GM23338 (cell line): ENCODE measurements around the gene FASTKD2.

ENCODE experiments used
- CREB1 ChIP-seq: fragments of 250-450 bp; sonication (Bioruptor Pico); IDR thresholded peaks from 2 replicates; pipeline ENCODE4 v1.5.0; 2020; ENCODE audit warnings: low read depth, mild to moderate bottlenecking, moderate library complexity
- CTCF ChIP-seq, 2 experiments: fragments of 200-600 bp in 1 of 2; sonication (generic) in 1 of 2; conservative IDR thresholded peaks; 2 replicates each; pipeline versions ENCODE4 v1.5.1 to v1.6.1; 2016 to 2017; ENCODE audit warnings: antibody characterized with exemption in 2 of 2, low read depth in 2 of 2, mild to moderate bottlenecking in 2 of 2, moderate library complexity in 1 of 2
- ETS1 ChIP-seq: IDR thresholded peaks from 2 replicates; pipeline ENCODE4 v1.6.1; 2016; ENCODE audit warnings: antibody characterized with exemption
- EZH2 ChIP-seq: fragments of 200-600 bp; sonication (generic); IDR thresholded peaks from one replicate; pipeline ENCODE4 v1.8.0; 2017; ENCODE audit warnings: antibody characterized with exemption, mild to moderate bottlenecking, low read depth; ENCODE audit not compliant: unreplicated experiment
- EZH2phosphoT487 ChIP-seq: fragments of 200-600 bp; sonication (generic); IDR thresholded peaks from one replicate; pipeline ENCODE4 v1.8.1; 2018; ENCODE audit warnings: antibody characterized with exemption; ENCODE audit not compliant: unreplicated experiment
- POLR2AphosphoS5 ChIP-seq: IDR thresholded peaks from 2 replicates; pipeline ENCODE4 v1.6.1; 2016; ENCODE audit warnings: antibody characterized with exemption, low read depth
- ZNF114 ChIP-seq: fragments of 250-450 bp; sonication (Bioruptor Pico); IDR thresholded peaks from 2 replicates; pipeline ENCODE4 v1.5.0; 2020; ENCODE audit warnings: mild to moderate bottlenecking, moderate library complexity
- ZNF331 ChIP-seq: fragments of 250-450 bp; sonication (Bioruptor Pico); IDR thresholded peaks from 2 replicates; pipeline ENCODE4 v1.5.0; 2020; ENCODE audit warnings: low read depth, mild to moderate bottlenecking, moderate library complexity
- TF ChIP-seq, protein P1 (sequence below): IDR thresholded peaks from one replicate; pipeline ENCODE4 v1.6.1; 2018; ENCODE audit warnings: antibody characterized with exemption; ENCODE audit not compliant: unreplicated experiment

DNA sequence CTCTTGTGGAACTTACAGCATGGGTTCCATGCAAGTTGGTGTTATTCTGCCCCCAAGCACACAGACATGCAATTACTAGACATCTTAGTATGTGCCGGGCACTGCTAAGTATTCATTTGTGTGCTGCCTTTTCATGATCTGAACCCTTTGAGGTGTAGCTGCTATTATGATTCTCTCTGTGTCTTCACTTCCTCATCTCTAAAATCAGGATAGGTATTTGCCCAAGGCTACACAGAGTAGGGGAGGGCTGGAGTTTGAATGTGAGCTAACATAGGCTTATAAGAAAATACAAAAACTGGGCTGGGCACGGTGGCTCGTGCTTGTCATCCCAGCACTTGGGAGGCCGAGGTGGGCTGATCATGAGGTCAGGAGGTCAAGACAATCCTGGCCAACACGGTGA lies 27.2 kb downstream of the FASTKD2 start:
- TF ChIP-seq CTCF (conservative IDR thresholded peaks at IDR 0.05; ENCODE audit: low read depth in 2 of 2) (no peak), EZH2 (no peak), CREB1 (CRISPR knock-in tag) (no peak), POLR2AphosphoS5 (no peak), EZH2phosphoT487 (no peak), ZNF114 (CRISPR knock-in tag) (no peak), ZNF331 (no peak), ETS1 (no peak)
- TF ChIP-seq, protein P1, sequence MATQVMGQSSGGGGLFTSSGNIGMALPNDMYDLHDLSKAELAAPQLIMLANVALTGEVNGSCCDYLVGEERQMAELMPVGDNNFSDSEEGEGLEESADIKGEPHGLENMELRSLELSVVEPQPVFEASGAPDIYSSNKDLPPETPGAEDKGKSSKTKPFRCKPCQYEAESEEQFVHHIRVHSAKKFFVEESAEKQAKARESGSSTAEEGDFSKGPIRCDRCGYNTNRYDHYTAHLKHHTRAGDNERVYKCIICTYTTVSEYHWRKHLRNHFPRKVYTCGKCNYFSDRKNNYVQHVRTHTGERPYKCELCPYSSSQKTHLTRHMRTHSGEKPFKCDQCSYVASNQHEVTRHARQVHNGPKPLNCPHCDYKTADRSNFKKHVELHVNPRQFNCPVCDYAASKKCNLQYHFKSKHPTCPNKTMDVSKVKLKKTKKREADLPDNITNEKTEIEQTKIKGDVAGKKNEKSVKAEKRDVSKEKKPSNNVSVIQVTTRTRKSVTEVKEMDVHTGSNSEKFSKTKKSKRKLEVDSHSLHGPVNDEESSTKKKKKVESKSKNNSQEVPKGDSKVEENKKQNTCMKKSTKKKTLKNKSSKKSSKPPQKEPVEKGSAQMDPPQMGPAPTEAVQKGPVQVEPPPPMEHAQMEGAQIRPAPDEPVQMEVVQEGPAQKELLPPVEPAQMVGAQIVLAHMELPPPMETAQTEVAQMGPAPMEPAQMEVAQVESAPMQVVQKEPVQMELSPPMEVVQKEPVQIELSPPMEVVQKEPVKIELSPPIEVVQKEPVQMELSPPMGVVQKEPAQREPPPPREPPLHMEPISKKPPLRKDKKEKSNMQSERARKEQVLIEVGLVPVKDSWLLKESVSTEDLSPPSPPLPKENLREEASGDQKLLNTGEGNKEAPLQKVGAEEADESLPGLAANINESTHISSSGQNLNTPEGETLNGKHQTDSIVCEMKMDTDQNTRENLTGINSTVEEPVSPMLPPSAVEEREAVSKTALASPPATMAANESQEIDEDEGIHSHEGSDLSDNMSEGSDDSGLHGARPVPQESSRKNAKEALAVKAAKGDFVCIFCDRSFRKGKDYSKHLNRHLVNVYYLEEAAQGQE = no peak
